ENCODE data around the gene MIA. TPM values are rescaled to one million over a fixed set of nuclear protein-coding genes. Genes with fewer than 3 reads are reported as not detected.
"Not testable (repeated sequence)": the region's sequence is repeated elsewhere in the genome, so short reads cannot be mapped to it uniquely, and the experiment has no call there.

MIA gene
- not detected in 2 replicates for total RNA-seq (2014; rRNA removed; shearing (Covaris generic))

- peak; percentile 36 for DNase-seq (ENCODE audit: low read depth)
These were observed at the start of gene MIA for GRCh38 chr19:40774916-40775631. Gene MIA (plus strand): TSS chr19:40775521. CDS start chr19:40775543, 22 bp downstream.

- DNase-seq (ENCODE audit: low read depth): no peak
These were observed 49.0 kb upstream of the MIA start for GRCh38 chr19:40726279-40726678.

- not testable (repeated sequence) for DNase-seq (ENCODE audit: low read depth)
These were observed 45.3 kb upstream of the MIA start for GRCh38 chr19:40730065-40730464.

- not testable (repeated sequence) for DNase-seq (ENCODE audit: low read depth)
These were observed 43.0 kb upstream of the MIA start for GRCh38 chr19:40732304-40732703.

GRCh38 chr19:40733149-40733548, 42.2 kb upstream of the MIA start:
- DNase-seq (ENCODE audit: low read depth): no peak

GRCh38 chr19:40735013-40735771, 40.1 kb upstream of the MIA start:
- no peak for DNase-seq (ENCODE audit: low read depth)

- DNase-seq (ENCODE audit: low read depth): no peak
These were observed 38.7 kb upstream of the MIA start for GRCh38 chr19:40736661-40737060.

GRCh38 chr19:40737102-40737644, 38.1 kb upstream of the MIA start:
- no peak for DNase-seq (ENCODE audit: low read depth)

- DNase-seq (ENCODE audit: low read depth): no peak
These were observed 36.1 kb upstream of the MIA start for GRCh38 chr19:40739030-40739839.

GRCh38 chr19:40739871-40740703, 35.2 kb upstream of the MIA start:
- no peak for DNase-seq (ENCODE audit: low read depth)

- DNase-seq (ENCODE audit: low read depth): no peak
These were observed 34.6 kb upstream of the MIA start for GRCh38 chr19:40740747-40741146.

GRCh38 chr19:40741527-40742390, 33.6 kb upstream of the MIA start:
- DNase-seq (ENCODE audit: low read depth): no peak

GRCh38 chr19:40742477-40742876, 32.8 kb upstream of the MIA start:
- no peak for DNase-seq (ENCODE audit: low read depth)

GRCh38 chr19:40742886-40743285, 32.4 kb upstream of the MIA start:
- DNase-seq (ENCODE audit: low read depth): no peak

GRCh38 chr19:40743926-40744325, 31.4 kb upstream of the MIA start:
- DNase-seq (ENCODE audit: low read depth): no peak

- DNase-seq (ENCODE audit: low read depth): no peak
These were observed 30.5 kb upstream of the MIA start for GRCh38 chr19:40744554-40745401.

GRCh38 chr19:40745402-40745780, 29.9 kb upstream of the MIA start:
- DNase-seq (ENCODE audit: low read depth): no peak

- no peak for DNase-seq (ENCODE audit: low read depth)
These were observed 27.8 kb upstream of the MIA start for GRCh38 chr19:40747536-40747935.

Data from Daoy (cell line).